Tibial artery (tissue), 4 donors: ENCODE data around the gene EEIG1.

Experiments used
- DNase-seq, 2 donors: peaks; one replicate each; pipeline ENCODE4 v3.0.0-alpha.2; 2019
- H3K27ac ChIP-seq, 2 donors: fragments of 200-600 bp; sonication (generic) in 1 of 2; 1 replicate in 1 of 2; 2 replicates in 1 of 2; pipeline ENCODE4 v1.5.1; 2018 to 2019; ENCODE audit warnings: mild to moderate bottlenecking in 1 of 2
- H3K27me3 ChIP-seq, 2 donors: fragments of 200-600 bp; sonication (generic) in 1 of 2; one replicate each; pipeline versions ENCODE4 v1.5.1 to v1.6.0; 2016 to 2019
- H3K36me3 ChIP-seq, 3 donors: fragments of 200-600 bp; sonication (generic) in 2 of 3; one replicate each; pipeline ENCODE4 v1.5.1; 2016 to 2019; ENCODE audit warnings: mild to moderate bottlenecking in 2 of 3
- H3K4me1 ChIP-seq, 4 donors: fragments of 200-600 bp; sonication (generic) in 2 of 4; 1 replicate in 3 of 4; 2 replicates in 1 of 4; pipeline ENCODE4 v1.5.1; 2016 to 2019
- H3K4me3 ChIP-seq, 2 donors: fragments of 200-600 bp; sonication (generic) in 1 of 2; 1 replicate in 1 of 2; 2 replicates in 1 of 2; pipeline ENCODE4 v1.5.1; 2018 to 2019; ENCODE audit warnings: mild to moderate bottlenecking in 2 of 2
- H3K9me3 ChIP-seq, 3 donors: fragments of 200-600 bp; sonication (generic) in 1 of 3; one replicate each; pipeline ENCODE4 v1.5.1; 2016 to 2019
- CTCF ChIP-seq, 2 experiments: fragments of 200-600 bp in 1 of 2; fragments of 450-650 bp in 1 of 2; IDR thresholded peaks; one replicate each; pipeline ENCODE4 v1.5.1; 2017 to 2019; ENCODE audit warnings: antibody characterized with exemption in 2 of 2, mild to moderate bottlenecking in 1 of 2, moderate library complexity in 1 of 2
- intact Hi-C: fragments of 100-400 bp; cut with DNase I; formaldehyde crosslinking; loops from one replicate; pipeline ENCODE4 v1.15.0; 2023; ENCODE audit warnings: low total_unique reads

EEIG1 gene

GRCh38 chr9:127965953-127966352 is 14.8 kb downstream of the EEIG1 start:
- peak overlapping the region; percentile 10 to 31 for H3K4me3 ChIP-seq
- no peaks in the 10 kb centered on the region for H3K27me3 ChIP-seq
- H3K4me1 ChIP-seq: peaks cover 16 to 99% (median 87%) of the 10 kb centered on the region in 4 donors
- intact Hi-C loops: no loop called here
- no peaks in the 10 kb centered on the region for H3K9me3 ChIP-seq
- DNase-seq: no peak
- no peak for TF ChIP-seq CTCF (IDR thresholded peaks at IDR 0.05)
- no peaks in the 10 kb centered on the region for H3K36me3 ChIP-seq
- peak overlapping the region; percentile 94 for H3K27ac ChIP-seq

- H3K36me3 ChIP-seq: no peaks in the 10 kb centered on the region
- peaks cover 16 to 92% (median 74%) of the 10 kb centered on the region in 4 donors for H3K4me1 ChIP-seq
- peak in 1 of 2 donors; percentile 77 for DNase-seq
- H3K27ac ChIP-seq: peak overlapping the region; percentile 94
- no peaks in the 10 kb centered on the region for H3K9me3 ChIP-seq
- intact Hi-C loops: no loop called here
- no peak overlapping the region for H3K4me3 ChIP-seq
- no peak for TF ChIP-seq CTCF (IDR thresholded peaks at IDR 0.05)
- H3K27me3 ChIP-seq: no peaks in the 10 kb centered on the region
These were observed 17.3 kb downstream of the EEIG1 start for GRCh38 chr9:127963359-127964064.

- no peak overlapping the region for H3K4me3 ChIP-seq
These were observed 17.8 kb downstream of the EEIG1 start for GRCh38 chr9:127963041-127963358.

GRCh38 chr9:127962278-127962677 is 18.5 kb downstream of the EEIG1 start:
- no peak for DNase-seq
- intact Hi-C loops: no loop called here
- H3K27ac ChIP-seq: peak overlapping the region; percentile 94
- no peaks in the 10 kb centered on the region for H3K9me3 ChIP-seq
- H3K36me3 ChIP-seq: no peaks in the 10 kb centered on the region
- no peak overlapping the region for H3K4me3 ChIP-seq
- peaks cover 16 to 80% (median 63%) of the 10 kb centered on the region in 4 donors for H3K4me1 ChIP-seq
- no peaks in the 10 kb centered on the region for H3K27me3 ChIP-seq
- no peak for TF ChIP-seq CTCF (IDR thresholded peaks at IDR 0.05)

More at GRCh38 chr9:127963041-127963358, 17.8 kb downstream of the EEIG1 start:
- Histone ChIP-seq H3K4me1 (peaks cover 16 to 87% (median 69%) of the 10 kb centered on the region in 4 donors), H3K9me3 (no peaks in the 10 kb centered on the region), H3K27me3 (no peaks in the 10 kb centered on the region), H3K36me3 (no peaks in the 10 kb centered on the region), H3K27ac (peak overlapping the region; percentile 94)
- intact Hi-C loops: no loop called here
- no peak for DNase-seq
- no peak for TF ChIP-seq CTCF (IDR thresholded peaks at IDR 0.05)

GRCh38 chr9:127961613-127962155 is 19.1 kb downstream of the EEIG1 start:
- intact Hi-C loops: no loop called here
- TF ChIP-seq CTCF (IDR thresholded peaks at IDR 0.05): no peak
- Histone ChIP-seq H3K36me3 (no peaks in the 10 kb centered on the region), H3K4me1 (peaks cover 16 to 74% (median 57%) of the 10 kb centered on the region in 4 donors), H3K9me3 (no peaks in the 10 kb centered on the region), H3K27ac (peak overlapping the region; percentile 94), H3K4me3 (no peak overlapping the region), H3K27me3 (no peaks in the 10 kb centered on the region)
- DNase-seq: no peak
